ENCODE data around the gene RAET1G.

- TF ChIP-seq TAF1 (IDR thresholded peaks at IDR 0.05; ENCODE audit: borderline replicate concordance, insufficient read depth, low read length) = no peak
- TF ChIP-seq POLR2AphosphoS5 (IDR thresholded peaks at IDR 0.05; ENCODE audit: low read depth, low read length) = no peak
Observed at GRCh38 chr6:149939356-149939648, 16.4 kb upstream of the RAET1G start.

Measured in PFSK-1 (cell line).